Erythroblast (primary cell): ENCODE measurements around the gene RIOK2.

ENCODE experiments used
- GATA1 ChIP-seq: IDR thresholded peaks from 2 replicates; pipeline ENCODE4 v1.6.1; 2011; ENCODE audit warnings: low read depth, mild to moderate bottlenecking, control low read depth, low read length, moderate library complexity
- POLR2A ChIP-seq: IDR thresholded peaks from 2 replicates; pipeline ENCODE4 v1.6.1; 2011; ENCODE audit warnings: mild to moderate bottlenecking, low read length

DNA sequence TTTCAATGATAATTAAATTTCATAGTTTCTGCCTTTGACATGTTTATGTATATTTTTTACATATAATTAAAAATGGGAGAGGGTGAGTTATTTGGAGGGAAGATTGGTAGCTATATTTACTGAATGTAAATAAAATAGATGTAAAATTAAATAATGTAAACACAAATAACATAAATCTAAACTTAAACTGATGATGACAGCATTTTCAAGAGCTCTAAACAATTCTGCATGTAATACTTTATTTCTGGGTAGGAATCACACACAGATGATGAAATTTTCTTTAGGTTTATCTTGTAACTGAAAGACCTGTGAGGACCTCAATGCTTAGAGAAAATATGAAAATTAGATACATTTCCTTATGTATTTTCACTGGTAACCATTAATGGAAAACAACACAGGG lies 42.2 kb upstream of the RIOK2 start:
- TF ChIP-seq POLR2A = no peak
- no peak for TF ChIP-seq GATA1
